SK-N-SH (cell line): ENCODE data around the gene ENKUR.

Experiments
- EP300 ChIP-seq, 2 experiments: IDR thresholded peaks; 2 replicates each; pipeline versions ENCODE4 v1.4.0 to v1.6.1; 2012; ENCODE audit warnings: borderline replicate concordance in 1 of 2, low read depth in 1 of 2, low read length in 1 of 2
- EZH2phosphoT487 ChIP-seq: fragments of 200-600 bp; sonication (generic); IDR thresholded peaks from 2 replicates; pipeline ENCODE4 v1.6.1; 2017; ENCODE audit warnings: low read depth, mixed run types, mild to moderate bottlenecking, antibody characterized with exemption, moderate library complexity, borderline replicate concordance
- JUND ChIP-seq: IDR thresholded peaks from 2 replicates; pipeline ENCODE4 v1.4.0; 2012
- POLR2AphosphoS5 ChIP-seq: IDR thresholded peaks from 2 replicates; pipeline ENCODE4 v1.6.1; 2012; ENCODE audit warnings: low read depth, low read length
- RCOR1 ChIP-seq: fragments of 150-350 bp; IDR thresholded peaks from 2 replicates; pipeline ENCODE4 v1.6.1; 2017; ENCODE audit warnings: antibody characterized with exemption, low read length
- RXRA ChIP-seq: IDR thresholded peaks from 2 replicates; pipeline ENCODE4 v1.4.0; 2012; ENCODE audit warnings: low read depth, mild to moderate bottlenecking, borderline replicate concordance
- TCF12 ChIP-seq: IDR thresholded peaks from 2 replicates; pipeline ENCODE4 v1.4.0; 2012
- TF ChIP-seq, protein P1 (sequence below): fragments of 200-600 bp; sonication (generic); IDR thresholded peaks from 2 replicates; pipeline ENCODE4 v1.6.1; 2017; ENCODE audit warnings: antibody characterized with exemption, mild to moderate bottlenecking, moderate library complexity
- TF ChIP-seq, protein P2 (sequence below): IDR thresholded peaks from 2 replicates; pipeline ENCODE4 v1.4.0; 2012; ENCODE audit warnings: low read depth, borderline replicate concordance
- TF ChIP-seq, protein P3 (sequence below): IDR thresholded peaks from 2 replicates; pipeline ENCODE4 v1.6.1; 2012; ENCODE audit warnings: mild to moderate bottlenecking, low read depth, low read length, moderate library complexity
- TF ChIP-seq, protein P4 (sequence below): IDR thresholded peaks from 2 replicates; pipeline ENCODE4 v1.4.0; 2012; ENCODE audit warnings: low read depth
- TF ChIP-seq, protein P5 (sequence below): IDR thresholded peaks from 2 replicates; pipeline ENCODE4 v1.4.0; 2012; ENCODE audit warnings: low read depth, borderline replicate concordance

DNA sequence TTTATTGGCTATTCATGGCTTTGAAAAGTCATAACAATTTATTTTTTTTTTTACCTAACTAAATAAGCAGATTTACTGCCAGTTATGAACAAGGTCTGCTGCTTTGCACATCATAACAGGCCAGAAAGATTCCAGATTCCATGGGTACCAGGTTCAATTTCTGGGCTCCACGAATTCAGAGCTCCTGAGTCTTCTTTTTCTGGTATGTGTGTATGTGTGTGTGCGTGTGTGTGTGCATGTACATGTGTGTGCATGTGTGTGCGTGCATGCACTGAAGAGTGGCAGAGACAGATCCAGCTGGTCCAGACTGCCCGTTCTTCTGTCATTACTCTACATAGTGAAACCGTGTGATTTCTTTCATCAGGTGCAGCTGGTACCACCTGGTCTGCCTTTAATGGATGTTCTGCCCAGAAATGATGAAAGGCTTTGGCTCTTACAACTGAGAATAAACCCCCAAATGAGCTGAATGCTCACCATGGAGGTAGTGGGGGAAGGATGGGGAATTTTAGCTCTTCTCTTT is 48.9 kb downstream of the ENKUR start:
- TF ChIP-seq, protein P1, sequence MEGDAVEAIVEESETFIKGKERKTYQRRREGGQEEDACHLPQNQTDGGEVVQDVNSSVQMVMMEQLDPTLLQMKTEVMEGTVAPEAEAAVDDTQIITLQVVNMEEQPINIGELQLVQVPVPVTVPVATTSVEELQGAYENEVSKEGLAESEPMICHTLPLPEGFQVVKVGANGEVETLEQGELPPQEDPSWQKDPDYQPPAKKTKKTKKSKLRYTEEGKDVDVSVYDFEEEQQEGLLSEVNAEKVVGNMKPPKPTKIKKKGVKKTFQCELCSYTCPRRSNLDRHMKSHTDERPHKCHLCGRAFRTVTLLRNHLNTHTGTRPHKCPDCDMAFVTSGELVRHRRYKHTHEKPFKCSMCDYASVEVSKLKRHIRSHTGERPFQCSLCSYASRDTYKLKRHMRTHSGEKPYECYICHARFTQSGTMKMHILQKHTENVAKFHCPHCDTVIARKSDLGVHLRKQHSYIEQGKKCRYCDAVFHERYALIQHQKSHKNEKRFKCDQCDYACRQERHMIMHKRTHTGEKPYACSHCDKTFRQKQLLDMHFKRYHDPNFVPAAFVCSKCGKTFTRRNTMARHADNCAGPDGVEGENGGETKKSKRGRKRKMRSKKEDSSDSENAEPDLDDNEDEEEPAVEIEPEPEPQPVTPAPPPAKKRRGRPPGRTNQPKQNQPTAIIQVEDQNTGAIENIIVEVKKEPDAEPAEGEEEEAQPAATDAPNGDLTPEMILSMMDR, result no peak
- TF ChIP-seq EP300 (IDR thresholded peaks at IDR 0.05; ENCODE audit: borderline replicate concordance in 1 of 2, low read depth in 1 of 2, low read length in 1 of 2), result no peak
- TF ChIP-seq, protein P2, sequence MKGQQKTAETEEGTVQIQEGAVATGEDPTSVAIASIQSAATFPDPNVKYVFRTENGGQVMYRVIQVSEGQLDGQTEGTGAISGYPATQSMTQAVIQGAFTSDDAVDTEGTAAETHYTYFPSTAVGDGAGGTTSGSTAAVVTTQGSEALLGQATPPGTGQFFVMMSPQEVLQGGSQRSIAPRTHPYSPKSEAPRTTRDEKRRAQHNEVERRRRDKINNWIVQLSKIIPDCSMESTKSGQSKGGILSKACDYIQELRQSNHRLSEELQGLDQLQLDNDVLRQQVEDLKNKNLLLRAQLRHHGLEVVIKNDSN, result no peak
- TF ChIP-seq RXRA, result no peak
- TF ChIP-seq TCF12, result no peak
- TF ChIP-seq RCOR1, result no peak
- TF ChIP-seq, protein P3, sequence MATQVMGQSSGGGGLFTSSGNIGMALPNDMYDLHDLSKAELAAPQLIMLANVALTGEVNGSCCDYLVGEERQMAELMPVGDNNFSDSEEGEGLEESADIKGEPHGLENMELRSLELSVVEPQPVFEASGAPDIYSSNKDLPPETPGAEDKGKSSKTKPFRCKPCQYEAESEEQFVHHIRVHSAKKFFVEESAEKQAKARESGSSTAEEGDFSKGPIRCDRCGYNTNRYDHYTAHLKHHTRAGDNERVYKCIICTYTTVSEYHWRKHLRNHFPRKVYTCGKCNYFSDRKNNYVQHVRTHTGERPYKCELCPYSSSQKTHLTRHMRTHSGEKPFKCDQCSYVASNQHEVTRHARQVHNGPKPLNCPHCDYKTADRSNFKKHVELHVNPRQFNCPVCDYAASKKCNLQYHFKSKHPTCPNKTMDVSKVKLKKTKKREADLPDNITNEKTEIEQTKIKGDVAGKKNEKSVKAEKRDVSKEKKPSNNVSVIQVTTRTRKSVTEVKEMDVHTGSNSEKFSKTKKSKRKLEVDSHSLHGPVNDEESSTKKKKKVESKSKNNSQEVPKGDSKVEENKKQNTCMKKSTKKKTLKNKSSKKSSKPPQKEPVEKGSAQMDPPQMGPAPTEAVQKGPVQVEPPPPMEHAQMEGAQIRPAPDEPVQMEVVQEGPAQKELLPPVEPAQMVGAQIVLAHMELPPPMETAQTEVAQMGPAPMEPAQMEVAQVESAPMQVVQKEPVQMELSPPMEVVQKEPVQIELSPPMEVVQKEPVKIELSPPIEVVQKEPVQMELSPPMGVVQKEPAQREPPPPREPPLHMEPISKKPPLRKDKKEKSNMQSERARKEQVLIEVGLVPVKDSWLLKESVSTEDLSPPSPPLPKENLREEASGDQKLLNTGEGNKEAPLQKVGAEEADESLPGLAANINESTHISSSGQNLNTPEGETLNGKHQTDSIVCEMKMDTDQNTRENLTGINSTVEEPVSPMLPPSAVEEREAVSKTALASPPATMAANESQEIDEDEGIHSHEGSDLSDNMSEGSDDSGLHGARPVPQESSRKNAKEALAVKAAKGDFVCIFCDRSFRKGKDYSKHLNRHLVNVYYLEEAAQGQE, result no peak
- no peak for TF ChIP-seq JUND
- TF ChIP-seq, protein P4, sequence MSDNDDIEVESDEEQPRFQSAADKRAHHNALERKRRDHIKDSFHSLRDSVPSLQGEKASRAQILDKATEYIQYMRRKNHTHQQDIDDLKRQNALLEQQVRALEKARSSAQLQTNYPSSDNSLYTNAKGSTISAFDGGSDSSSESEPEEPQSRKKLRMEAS, result no peak
- TF ChIP-seq EZH2phosphoT487, result no peak
- no peak for TF ChIP-seq POLR2AphosphoS5
- TF ChIP-seq, protein P5, sequence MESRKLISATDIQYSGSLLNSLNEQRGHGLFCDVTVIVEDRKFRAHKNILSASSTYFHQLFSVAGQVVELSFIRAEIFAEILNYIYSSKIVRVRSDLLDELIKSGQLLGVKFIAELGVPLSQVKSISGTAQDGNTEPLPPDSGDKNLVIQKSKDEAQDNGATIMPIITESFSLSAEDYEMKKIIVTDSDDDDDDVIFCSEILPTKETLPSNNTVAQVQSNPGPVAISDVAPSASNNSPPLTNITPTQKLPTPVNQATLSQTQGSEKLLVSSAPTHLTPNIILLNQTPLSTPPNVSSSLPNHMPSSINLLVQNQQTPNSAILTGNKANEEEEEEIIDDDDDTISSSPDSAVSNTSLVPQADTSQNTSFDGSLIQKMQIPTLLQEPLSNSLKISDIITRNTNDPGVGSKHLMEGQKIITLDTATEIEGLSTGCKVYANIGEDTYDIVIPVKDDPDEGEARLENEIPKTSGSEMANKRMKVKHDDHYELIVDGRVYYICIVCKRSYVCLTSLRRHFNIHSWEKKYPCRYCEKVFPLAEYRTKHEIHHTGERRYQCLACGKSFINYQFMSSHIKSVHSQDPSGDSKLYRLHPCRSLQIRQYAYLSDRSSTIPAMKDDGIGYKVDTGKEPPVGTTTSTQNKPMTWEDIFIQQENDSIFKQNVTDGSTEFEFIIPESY, result no peak
